Renal cortical epithelial cell (primary cell): Measurements from ENCODE around the gene BICD1. TPM values are rescaled to one million over a fixed set of nuclear protein-coding genes. Genes with fewer than 3 reads are reported as not detected.
A peak's percentile ranks its signal among the peaks of the same experiment; 100 is the strongest.
"Not testable (repeated sequence)": the region's sequence is repeated elsewhere in the genome, so short reads cannot be mapped to it uniquely, and the experiment has no call there.

Source experiments
- DNase-seq: peaks from one replicate; pipeline ENCODE4 v3.0.0-alpha.2; 2011; ENCODE audit warnings: low read depth
- total RNA-seq: library from RNA; depleted of rRNA; stranded (reverse); fragments of >200 nt; gene quantifications from 2 replicates; pipeline ENCODE4 v1.2.3, GENCODE V29; 2014

The BICD1 gene
- total RNA-seq, 1 donor from 2014 or later: 64.0 TPM

- DNase-seq: no peak
Measured at GRCh38 chr12:32248441-32249140, 141.9 kb downstream of the BICD1 start.

GRCh38 chr12:32249777-32250176, 143.1 kb downstream of the BICD1 start:
- DNase-seq: peak; percentile 28

- no peak for DNase-seq
Measured at GRCh38 chr12:32252199-32253073, 145.8 kb downstream of the BICD1 start.

- DNase-seq: peak; percentile 26
Measured at GRCh38 chr12:32253154-32253790, 146.6 kb downstream of the BICD1 start.

- DNase-seq: no peak
Measured at GRCh38 chr12:32254260-32254956, 147.8 kb downstream of the BICD1 start.

GRCh38 chr12:32255588-32255987, 148.9 kb downstream of the BICD1 start:
- DNase-seq: no peak

- DNase-seq: no peak
Measured at GRCh38 chr12:32257695-32258496, 151.2 kb downstream of the BICD1 start.

GRCh38 chr12:32260696-32261095, 154.0 kb downstream of the BICD1 start:
- no peak for DNase-seq

GRCh38 chr12:32261638-32262037, 155.0 kb downstream of the BICD1 start:
- peak; percentile 18 for DNase-seq

GRCh38 chr12:32264961-32265360, 158.3 kb downstream of the BICD1 start:
- no peak for DNase-seq

GRCh38 chr12:32265456-32265855, 158.8 kb downstream of the BICD1 start:
- no peak for DNase-seq

- DNase-seq: no peak
Measured at GRCh38 chr12:32265951-32266350, 159.3 kb downstream of the BICD1 start.

GRCh38 chr12:32266756-32267155, 160.1 kb downstream of the BICD1 start:
- peak; percentile 81 for DNase-seq

GRCh38 chr12:32270818-32271710, 164.4 kb downstream of the BICD1 start:
- DNase-seq: peak; percentile 89

GRCh38 chr12:32272465-32272864, 165.8 kb downstream of the BICD1 start:
- peak; percentile 57 for DNase-seq

GRCh38 chr12:32273063-32273522, 166.4 kb downstream of the BICD1 start:
- DNase-seq: no peak

GRCh38 chr12:32273712-32274111, 167.1 kb downstream of the BICD1 start:
- DNase-seq: no peak

GRCh38 chr12:32274665-32275064, 168.0 kb downstream of the BICD1 start:
- no peak for DNase-seq

- not testable (repeated sequence) for DNase-seq
Measured at GRCh38 chr12:32275520-32275919, 168.9 kb downstream of the BICD1 start.

GRCh38 chr12:32277774-32278173, 171.1 kb downstream of the BICD1 start:
- DNase-seq: no peak
